Naive thymus-derived CD4-positive, alpha-beta T cell (primary cell): ENCODE measurements around the gene PDCD1LG2. TPM values are rescaled to one million over a fixed set of nuclear protein-coding genes. Genes with fewer than 3 reads are reported as not detected.

Source experiments
- ATAC-seq: fragments of 150-1000 bp; cut with Tn5 transposase; 2 replicates; pipeline ENCODE4 v1.10.0; 2021; ENCODE audit warnings: mild to moderate bottlenecking, moderate library complexity
- CTCF ChIA-PET: fragments of 350-600 bp; sonication (Branson Sonifier 250); formaldehyde crosslinking; loops from one replicate; lab custom pipeline; 2021; ENCODE audit warnings: antibody characterized with exemption; lab: Charles Lee
- POLR2A ChIA-PET: fragments of 350-600 bp; sonication (Branson Sonifier 250); formaldehyde crosslinking; loops from one replicate; lab custom pipeline; 2021; ENCODE audit warnings: antibody characterized with exemption, inconsistent platforms; lab: Charles Lee
- DNase-seq, 9 donors: peaks; one replicate each; pipeline versions ENCODE4 v3.0.0 to v3.0.0-alpha.2; 2020 to 2022; ENCODE audit warnings: mixed read lengths in 1 of 9
- H3K27ac ChIP-seq: one replicate; pipeline ENCODE4 v1.7.0; 2013; ENCODE audit warnings: mild to moderate bottlenecking, low read depth, low read length, moderate library complexity
- H3K27me3 ChIP-seq, 2 donors: one replicate each; pipeline ENCODE4 v1.7.0; 2013; ENCODE audit warnings: low read length in 2 of 2, mild to moderate bottlenecking in 2 of 2, moderate library complexity in 2 of 2; ENCODE audit not compliant: control insufficient read depth in 2 of 2, insufficient read depth in 2 of 2
- H3K36me3 ChIP-seq, 3 experiments: 1 replicate in 2 of 3; 2 replicates in 1 of 3; pipeline ENCODE4 v1.7.0; 2013; ENCODE audit warnings: low read length in 3 of 3, mild to moderate bottlenecking in 3 of 3, moderate library complexity in 1 of 3; ENCODE audit not compliant: insufficient read depth in 3 of 3, control insufficient read depth in 2 of 3
- H3K4me1 ChIP-seq, 2 donors: one replicate each; pipeline ENCODE4 v1.7.0; 2013; ENCODE audit warnings: low read length in 2 of 2, mild to moderate bottlenecking in 2 of 2, moderate library complexity in 1 of 2; ENCODE audit not compliant: control insufficient read depth in 2 of 2, insufficient read depth in 2 of 2
- H3K4me3 ChIP-seq: 2 replicates; pipeline ENCODE4 v1.7.0; 2013; ENCODE audit warnings: mild to moderate bottlenecking, low read length
- H3K9me3 ChIP-seq, 3 experiments: 1 replicate in 2 of 3; 2 replicates in 1 of 3; pipeline ENCODE4 v1.7.0; 2013; ENCODE audit warnings: low read length in 3 of 3; ENCODE audit not compliant: control insufficient read depth in 2 of 3
- H3K27ac Mint-ChIP-seq, 9 donors: one replicate each; pipeline ENCODE4 v1.8.0; 2020 to 2022; ENCODE audit warnings: mixed read lengths in 9 of 9, mild to moderate bottlenecking in 8 of 9, moderate library complexity in 5 of 9, inconsistent platforms in 2 of 9
- H3K27me3 Mint-ChIP-seq, 5 donors: one replicate each; pipeline ENCODE4 v1.8.0; 2021 to 2022; ENCODE audit warnings: mixed read lengths in 5 of 5, mild to moderate bottlenecking in 1 of 5
- H3K36me3 Mint-ChIP-seq, 5 donors: one replicate each; pipeline ENCODE4 v1.8.0; 2020 to 2022; ENCODE audit warnings: mixed read lengths in 5 of 5, mild to moderate bottlenecking in 3 of 5, inconsistent platforms in 1 of 5
- H3K4me1 Mint-ChIP-seq, 7 donors: one replicate each; pipeline ENCODE4 v1.8.0; 2020 to 2022; ENCODE audit warnings: mixed read lengths in 7 of 7, mild to moderate bottlenecking in 3 of 7, inconsistent platforms in 1 of 7
- H3K4me3 Mint-ChIP-seq, 10 donors: one replicate each; pipeline ENCODE4 v1.8.0; 2020 to 2022; ENCODE audit warnings: mild to moderate bottlenecking in 10 of 10, mixed read lengths in 10 of 10, moderate library complexity in 6 of 10, inconsistent platforms in 2 of 10
- H3K9me3 Mint-ChIP-seq, 11 donors: one replicate each; pipeline ENCODE4 v1.8.0; 2020 to 2022; ENCODE audit warnings: mixed read lengths in 11 of 11, mild to moderate bottlenecking in 4 of 11, inconsistent platforms in 1 of 11, moderate library complexity in 1 of 11
- intact Hi-C, 2 donors: fragments of 100-400 bp; cut with micrococcal nuclease; formaldehyde crosslinking; loops; one replicate each; pipeline ENCODE4 v1.15.1; 2023
- polyA plus RNA-seq, 2 donors: library from polyadenylated mRNA; unstranded; fragments of 300-500 nt; fragmentation: Illumina TruSeq; gene quantifications; one replicate each; pipeline ENCODE4 v1.2.3, GENCODE V29; 2021
- total RNA-seq, 6 experiments: library from RNA in 5 of 6; stranded (reverse) in 5 of 6; gene quantifications; 1 replicate in 5 of 6; 2 replicates in 1 of 6; pipeline ENCODE4 v1.2.3 and lab custom pipeline; 2021 to 2026

Gene PDCD1LG2
- total and polyA plus RNA-seq, 7 experiments from 2014 or later = 0.16 to 7.4 (median 0.32) TPM; not detected in 2

DNA sequence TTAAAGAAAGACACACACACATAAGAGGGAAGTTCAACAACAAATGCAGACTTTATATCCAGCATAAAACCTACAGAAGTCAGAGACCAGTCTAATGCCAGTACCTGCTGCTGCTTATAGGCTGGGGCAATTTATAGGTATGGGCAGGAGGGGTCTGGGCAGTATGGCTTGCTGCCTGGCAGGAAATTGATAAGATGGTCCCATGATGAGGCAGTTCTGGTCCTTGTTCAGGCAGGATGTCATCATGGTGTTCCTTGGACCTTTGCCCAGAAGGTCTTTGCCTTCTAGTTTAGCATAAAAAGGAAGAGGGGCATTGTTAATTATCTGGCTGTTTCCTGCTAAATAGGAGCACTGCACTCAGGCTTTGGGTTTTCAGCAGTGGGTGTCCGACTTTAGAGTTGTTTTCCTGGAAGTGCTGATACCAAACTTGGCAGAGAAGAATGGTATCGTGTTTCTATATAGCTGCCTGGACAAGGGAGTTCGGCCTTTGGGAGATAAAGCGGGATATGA is 10.4 kb upstream of the PDCD1LG2 start:
- H3K27ac Mint-ChIP-seq = no peak overlapping the region
- ATAC-seq = no peak
- H3K4me3 ChIP-seq = no peak overlapping the region
- H3K27ac ChIP-seq = no peak overlapping the region
- peaks cover 0 to 6% (median 0%) of the 10 kb centered on the region in 5 donors for H3K27me3 Mint-ChIP-seq
- peaks cover 5 to 22% (median 11%) of the 10 kb centered on the region in 7 donors for H3K4me1 Mint-ChIP-seq
- H3K36me3 Mint-ChIP-seq = peaks cover 0 to 19% (median 12%) of the 10 kb centered on the region in 5 donors
- no peaks in the 10 kb centered on the region for H3K27me3 ChIP-seq
- no peaks in the 10 kb centered on the region for H3K9me3 ChIP-seq
- no peaks in the 10 kb centered on the region for H3K36me3 ChIP-seq
- no peak overlapping the region for H3K4me3 Mint-ChIP-seq
- POLR2A ChIA-PET = interaction anchor here (1.5 kb wide), 1 partner anchor 10 kb away, joined by 4 read pairs; no protein-coding TSS in a partner anchor
- no peak for DNase-seq
- H3K4me1 ChIP-seq = no peaks in the 10 kb centered on the region
- intact Hi-C loops = no loop called here
- CTCF ChIA-PET = no interaction called here
- H3K9me3 Mint-ChIP-seq = peaks cover 3 to 22% (median 14%) of the 10 kb centered on the region in 11 donors

DNA sequence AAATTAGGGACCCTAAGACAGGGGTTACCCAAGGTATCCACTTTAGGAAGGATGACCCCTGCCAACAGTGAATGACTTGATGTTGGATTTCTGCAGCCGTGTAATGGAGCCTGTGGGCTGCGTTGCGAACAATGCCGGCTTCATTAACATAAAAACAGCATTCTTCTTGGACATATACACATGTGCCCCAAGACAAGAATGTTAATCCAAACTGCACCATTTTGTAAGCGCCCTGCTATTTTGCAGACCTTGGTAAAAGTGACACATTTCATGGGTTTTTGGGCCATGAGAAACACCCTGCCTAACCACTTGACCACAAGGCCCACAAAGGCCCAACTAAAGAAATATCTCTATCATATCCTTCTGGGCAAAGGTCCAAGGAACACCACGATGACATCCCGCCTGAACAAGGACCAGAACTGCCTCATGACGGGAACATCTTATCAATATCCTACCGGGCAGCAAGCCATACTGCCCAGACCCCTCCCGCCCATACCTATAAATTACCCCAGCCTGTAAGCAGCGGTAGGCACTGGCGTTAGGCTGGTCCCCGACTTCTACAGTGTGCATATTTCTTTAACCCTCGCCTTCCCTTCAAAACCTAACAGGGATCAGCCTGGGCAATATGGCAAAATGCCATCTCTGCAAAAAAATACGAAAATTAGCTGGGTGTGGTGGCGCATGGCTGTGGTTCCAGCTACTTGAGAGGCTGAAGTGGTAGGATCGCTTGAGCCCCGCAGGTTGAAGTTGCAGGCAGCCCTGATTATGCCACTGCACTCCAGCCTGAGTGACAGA is 9.7 kb upstream of the PDCD1LG2 start:
- intact Hi-C loops = no loop called here
- peaks cover 8 to 28% (median 11%) of the 10 kb centered on the region in 7 donors for H3K4me1 Mint-ChIP-seq
- no peak for ATAC-seq
- H3K27ac Mint-ChIP-seq = no peak overlapping the region
- H3K27ac ChIP-seq = no peak overlapping the region
- H3K27me3 ChIP-seq = no peaks in the 10 kb centered on the region
- no peaks in the 10 kb centered on the region for H3K36me3 ChIP-seq
- no peak overlapping the region for H3K4me3 Mint-ChIP-seq
- H3K9me3 Mint-ChIP-seq = peaks cover 3 to 25% (median 16%) of the 10 kb centered on the region in 11 donors
- H3K9me3 ChIP-seq = no peaks in the 10 kb centered on the region
- no peak overlapping the region for H3K4me3 ChIP-seq
- ChIA-PET CTCF (no interaction called here), POLR2A (no interaction called here)
- peaks cover 0 to 6% (median 0%) of the 10 kb centered on the region in 5 donors for H3K27me3 Mint-ChIP-seq
- H3K4me1 ChIP-seq = no peaks in the 10 kb centered on the region
- peaks cover 0 to 25% (median 13%) of the 10 kb centered on the region in 5 donors for H3K36me3 Mint-ChIP-seq
- DNase-seq = no peak

DNA sequence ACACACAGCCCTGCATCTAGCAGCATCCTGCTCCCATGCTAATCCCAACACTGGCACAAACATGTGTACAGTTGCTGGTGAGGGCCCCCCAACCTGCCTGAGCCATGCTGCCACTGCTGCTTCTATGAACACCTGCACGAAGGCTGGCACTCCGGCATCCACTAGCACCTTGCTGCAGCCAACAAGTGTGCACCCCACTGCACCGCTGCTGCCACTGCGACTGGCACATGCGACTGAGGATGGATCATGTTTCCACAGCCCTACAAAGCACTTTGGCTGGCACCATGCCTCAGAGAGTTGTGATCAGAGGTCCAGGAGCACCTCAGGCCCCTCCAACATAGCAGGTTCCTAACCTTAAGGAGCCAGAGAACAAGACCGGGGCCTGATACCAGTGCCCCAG is 7.8 kb upstream of the PDCD1LG2 start:
- no peaks in the 10 kb centered on the region for H3K9me3 ChIP-seq
- Mint-ChIP-seq H3K27me3 (peaks cover 0 to 7% (median 0%) of the 10 kb centered on the region in 5 donors), H3K27ac (no peak overlapping the region), H3K36me3 (peaks cover 0 to 37% (median 13%) of the 10 kb centered on the region in 5 donors), H3K4me1 (peaks cover 8 to 28% (median 12%) of the 10 kb centered on the region in 7 donors), H3K9me3 (peaks cover 3 to 30% (median 16%) of the 10 kb centered on the region in 11 donors), H3K4me3 (peak overlapping the region in 1 of 10 donors; percentile 7)
- no peaks in the 10 kb centered on the region for H3K27me3 ChIP-seq
- intact Hi-C loops = no loop called here
- DNase-seq (no peak), ATAC-seq (no peak)
- no peaks in the 10 kb centered on the region for H3K4me1 ChIP-seq
- ChIA-PET POLR2A (no interaction called here), CTCF (no interaction called here)
- no peak overlapping the region for H3K27ac ChIP-seq
- no peak overlapping the region for H3K4me3 ChIP-seq
- no peaks in the 10 kb centered on the region for H3K36me3 ChIP-seq

DNA sequence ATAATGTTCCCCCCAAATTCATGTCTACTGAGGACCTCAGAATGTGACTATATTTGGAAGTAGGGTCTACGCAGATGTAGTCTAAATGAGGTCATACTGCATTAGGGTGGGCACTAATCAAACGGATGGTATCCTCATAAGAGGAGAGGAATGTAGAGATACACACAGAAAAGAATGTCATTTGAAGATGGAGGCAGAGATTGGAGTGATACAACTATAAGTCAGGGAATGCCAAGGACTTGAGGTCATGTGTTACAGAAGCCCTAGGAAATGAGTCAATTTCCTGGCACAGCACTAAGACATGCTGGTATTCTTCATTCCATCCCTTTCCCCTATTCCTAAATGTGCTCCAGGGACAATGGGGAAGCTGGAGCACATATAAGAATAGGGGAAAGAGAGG is 758 bp upstream of the PDCD1LG2 start:
- H3K4me3 Mint-ChIP-seq = peak overlapping the region in 3 of 10 donors; percentile 43 to 80 (median 61)
- ATAC-seq = no peak

DNA sequence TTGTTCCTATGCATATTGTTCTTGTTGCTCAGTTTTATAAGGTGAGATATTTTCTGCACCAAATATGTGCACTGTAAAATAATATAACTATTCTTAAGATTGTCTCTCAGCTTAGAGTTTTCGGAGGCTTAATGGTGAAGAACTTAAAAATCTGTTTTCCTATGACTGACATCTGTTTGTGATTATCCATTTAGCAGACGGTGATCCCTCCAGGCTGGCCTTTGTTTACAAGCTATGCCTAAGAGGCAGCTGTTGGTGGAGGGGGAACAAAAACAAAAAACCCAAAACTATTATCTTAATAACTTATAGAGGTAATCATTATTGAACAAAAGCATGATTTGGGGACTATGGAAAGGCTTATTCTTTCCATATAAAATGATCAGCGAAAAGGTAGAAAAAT is 658 bp downstream of the PDCD1LG2 start:
- H3K36me3 ChIP-seq = no peaks in the 10 kb centered on the region
- Mint-ChIP-seq H3K27ac (peak overlapping the region in 5 of 9 donors; percentile 59 to 97 (median 75)), H3K27me3 (peaks cover 0 to 2% (median 0%) of the 10 kb centered on the region in 5 donors), H3K36me3 (peaks cover 0 to 42% (median 0%) of the 10 kb centered on the region in 5 donors), H3K9me3 (peaks cover 0 to 11% (median 0%) of the 10 kb centered on the region in 11 donors), H3K4me1 (peaks cover 16 to 59% (median 18%) of the 10 kb centered on the region in 7 donors), H3K4me3 (peak overlapping the region in 6 of 10 donors; percentile 43 to 91 (median 70))
- ChIA-PET CTCF (interaction anchor here (1.1 kb wide), 1 partner anchor 13 kb away, joined by 3 read pairs; no protein-coding TSS in a partner anchor), POLR2A (interaction anchor here (0.6 to 1.3 kb wide), 3 partner anchors 49 to 71 kb away, joined by 3 to 4 read pairs (median 3); no protein-coding TSS in a partner anchor)
- H3K4me3 ChIP-seq = peak overlapping the region; percentile 24
- intact Hi-C loops = loop anchor here (1.0 to 5.0 kb wide), 9 partner anchors 8 to 75 kb away; partner anchors contain the start of gene CD274 (in 1 of the 2)
- no peak overlapping the region for H3K27ac ChIP-seq
- H3K4me1 ChIP-seq = peaks cover 0 to 8% of the 10 kb centered on the region in 2 donors
- H3K27me3 ChIP-seq = no peaks in the 10 kb centered on the region
- DNase-seq (no peak), ATAC-seq (no peak)
- H3K9me3 ChIP-seq = no peaks in the 10 kb centered on the region

More for the DNA sequence above, 758 bp upstream of the PDCD1LG2 start:
- Histone ChIP-seq H3K9me3 (no peaks in the 10 kb centered on the region), H3K4me3 (no peak overlapping the region), H3K27ac (no peak overlapping the region), H3K4me1 (peaks cover 0 to 8% of the 10 kb centered on the region in 2 donors), H3K36me3 (no peaks in the 10 kb centered on the region), H3K27me3 (no peaks in the 10 kb centered on the region)
- Mint-ChIP-seq H3K4me1 (peaks cover 20 to 63% (median 26%) of the 10 kb centered on the region in 7 donors), H3K36me3 (peaks cover 0 to 45% (median 7%) of the 10 kb centered on the region in 5 donors), H3K27ac (peak overlapping the region in 5 of 9 donors; percentile 63 to 97 (median 80)), H3K27me3 (peaks cover 0 to 2% (median 0%) of the 10 kb centered on the region in 5 donors), H3K9me3 (peaks cover 0 to 19% (median 6%) of the 10 kb centered on the region in 11 donors)
- ChIA-PET CTCF (no interaction called here), POLR2A (no interaction called here)
- intact Hi-C loops = no loop called here
- no peak for DNase-seq

DNA sequence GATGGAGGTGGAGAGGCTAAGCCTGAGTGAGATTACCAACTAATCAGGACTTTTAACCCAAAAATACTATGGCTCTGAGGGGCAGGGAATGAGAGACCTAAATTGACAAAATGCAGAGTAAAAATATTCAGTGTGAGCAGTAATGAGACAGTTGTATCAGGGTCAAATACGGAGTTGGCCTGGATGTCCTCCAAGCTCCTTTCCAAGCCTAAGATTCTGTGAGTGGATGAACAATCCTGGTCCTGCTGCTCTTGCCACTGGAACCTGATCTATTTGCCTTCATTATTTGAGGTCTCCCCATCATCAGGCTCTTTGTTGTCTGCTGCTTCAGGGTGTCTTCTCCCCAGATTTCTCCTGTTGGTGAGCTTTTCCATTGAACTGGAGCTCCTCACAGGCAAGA is 1.1 kb downstream of the PDCD1LG2 start:
- ATAC-seq (no peak), DNase-seq (no peak)
- POLR2A ChIA-PET = interaction anchor here (0.6 to 1.3 kb wide), 3 partner anchors 48 to 743 kb away, joined by 3 to 4 read pairs (median 3); no protein-coding TSS in a partner anchor
- Mint-ChIP-seq H3K9me3 (peaks cover 0 to 8% (median 0%) of the 10 kb centered on the region in 11 donors), H3K4me3 (peak overlapping the region in 2 of 10 donors; percentile 77 to 91), H3K27ac (peak overlapping the region in 2 of 9 donors; percentile 59 to 97), H3K36me3 (peaks cover 0 to 38% (median 0%) of the 10 kb centered on the region in 5 donors), H3K4me1 (peaks cover 16 to 59% (median 17%) of the 10 kb centered on the region in 7 donors), H3K27me3 (no peaks in the 10 kb centered on the region)
- no peak overlapping the region for H3K27ac ChIP-seq
- no peak overlapping the region for H3K4me3 ChIP-seq
- intact Hi-C loops = loop anchor here (1.0 to 5.0 kb wide), 5 partner anchors 8 to 53 kb away; no protein-coding TSS in a partner anchor
- no peaks in the 10 kb centered on the region for H3K27me3 ChIP-seq
- CTCF ChIA-PET = no interaction called here
- peaks cover 0 to 8% of the 10 kb centered on the region in 2 donors for H3K4me1 ChIP-seq
- H3K36me3 ChIP-seq = no peaks in the 10 kb centered on the region
- H3K9me3 ChIP-seq = no peaks in the 10 kb centered on the region
